ENCODE measurements around the gene LRRC23.
"Not testable (repeated sequence)": the region's sequence is repeated elsewhere in the genome, so short reads cannot be mapped to it uniquely, and the experiment has no call there.

The LRRC23 gene

GRCh38 chr12:6904280-6905276 lies at the start of gene LRRC23:
LRRC23 (plus strand) TSS chr12:6904822; CDS start chr12:6905634, 812 bp downstream.
- DNase-seq, result peak; percentile 80

GRCh38 chr12:6855322-6855721 lies 49.3 kb upstream of the LRRC23 start:
- no peak for DNase-seq

GRCh38 chr12:6858799-6859198 lies 45.8 kb upstream of the LRRC23 start:
- DNase-seq, result no peak

- no peak for DNase-seq
These were observed 44.5 kb upstream of the LRRC23 start for GRCh38 chr12:6860116-6860515.

GRCh38 chr12:6860942-6861341 lies 43.7 kb upstream of the LRRC23 start:
- DNase-seq, result no peak

GRCh38 chr12:6861391-6861790 lies 43.2 kb upstream of the LRRC23 start:
- DNase-seq, result no peak

- DNase-seq, result no peak
These were observed 41.6 kb upstream of the LRRC23 start for GRCh38 chr12:6863033-6863432.

GRCh38 chr12:6863586-6864321 lies 40.9 kb upstream of the LRRC23 start:
- no peak for DNase-seq

- not testable (repeated sequence) for DNase-seq
These were observed 39.3 kb upstream of the LRRC23 start for GRCh38 chr12:6865307-6865706.

GRCh38 chr12:6866163-6866919 lies 38.3 kb upstream of the LRRC23 start:
- no peak for DNase-seq

- no peak for DNase-seq
These were observed 37.7 kb upstream of the LRRC23 start for GRCh38 chr12:6866920-6867412.

- DNase-seq, result no peak
These were observed 37.0 kb upstream of the LRRC23 start, which contains the start of gene TPI1 for GRCh38 chr12:6867413-6868210. TPI1 (plus strand) TSS chr12:6867531; CDS start chr12:6867567, 36 bp downstream.

GRCh38 chr12:6868211-6869048 lies 36.2 kb upstream of the LRRC23 start:
- no peak for DNase-seq

GRCh38 chr12:6869049-6870021 lies 35.3 kb upstream of the LRRC23 start:
- DNase-seq, result peak; percentile 12

GRCh38 chr12:6870304-6870703 lies 34.3 kb upstream of the LRRC23 start:
- DNase-seq, result not testable (repeated sequence)

GRCh38 chr12:6871052-6871957 lies 33.3 kb upstream of the LRRC23 start:
- DNase-seq, result no peak

GRCh38 chr12:6872073-6873048 lies 32.3 kb upstream of the LRRC23 start:
- DNase-seq, result no peak

Measured in SIG-M5 (cell line).